Activated CD4-positive, CD25-positive, alpha-beta regulatory T cell treated with anti-CD3 and anti-CD28 coated beads, Interleukin-2, amount 50 U/mL, for 24 hours (primary cell): ENCODE measurements around the gene PITPNC1.
"Not testable (repeated sequence)": the region's sequence is repeated elsewhere in the genome, so short reads cannot be mapped to it uniquely, and the experiment has no call there.

Source experiments
- ATAC-seq, 2 donors: fragments of 150-1000 bp; cut with Tn5 transposase; one replicate each; pipeline ENCODE4 v1.10.0; 2021; ENCODE audit warnings: mild to moderate bottlenecking in 1 of 2, moderate library complexity in 1 of 2

PITPNC1 gene

GRCh38 chr17:67633751-67634211, 256.7 kb downstream of the PITPNC1 start:
- no peak for ATAC-seq

GRCh38 chr17:67635681-67636080, 258.6 kb downstream of the PITPNC1 start:
- ATAC-seq = no peak

- no peak for ATAC-seq
Observed at GRCh38 chr17:67636312-67636711, 259.2 kb downstream of the PITPNC1 start.

- no peak for ATAC-seq
Observed at GRCh38 chr17:67636834-67637520, 259.9 kb downstream of the PITPNC1 start.

GRCh38 chr17:67637901-67638641, 261.0 kb downstream of the PITPNC1 start:
- no peak for ATAC-seq

- ATAC-seq = no peak
Observed at GRCh38 chr17:67638871-67639270, 261.8 kb downstream of the PITPNC1 start.

- no peak for ATAC-seq
Observed at GRCh38 chr17:67639555-67639954, 262.5 kb downstream of the PITPNC1 start.

GRCh38 chr17:67639979-67640378, 262.9 kb downstream of the PITPNC1 start:
- no peak for ATAC-seq

- ATAC-seq = no peak
Observed at GRCh38 chr17:67642488-67642887, 265.4 kb downstream of the PITPNC1 start.

- no peak for ATAC-seq
Observed at GRCh38 chr17:67644061-67644460, 267.0 kb downstream of the PITPNC1 start.

- ATAC-seq = not testable (repeated sequence)
Observed at GRCh38 chr17:67645195-67645594, 268.1 kb downstream of the PITPNC1 start.

GRCh38 chr17:67646472-67646871, 269.4 kb downstream of the PITPNC1 start:
- no peak for ATAC-seq

- no peak for ATAC-seq
Observed at GRCh38 chr17:67647482-67647881, 270.4 kb downstream of the PITPNC1 start.

GRCh38 chr17:67648032-67648905, 271.2 kb downstream of the PITPNC1 start:
- ATAC-seq = no peak

- not testable (repeated sequence) for ATAC-seq
Observed at GRCh38 chr17:67648906-67649295, 271.8 kb downstream of the PITPNC1 start.

GRCh38 chr17:67649891-67650290, 272.8 kb downstream of the PITPNC1 start:
- no peak for ATAC-seq

- ATAC-seq = not testable (repeated sequence)
Observed at GRCh38 chr17:67651218-67651579, 274.1 kb downstream of the PITPNC1 start.

- ATAC-seq = no peak
Observed at GRCh38 chr17:67652433-67652832, 275.4 kb downstream of the PITPNC1 start.

- ATAC-seq = no peak
Observed at GRCh38 chr17:67655478-67656148, 278.5 kb downstream of the PITPNC1 start.

GRCh38 chr17:67656494-67657203, 279.6 kb downstream of the PITPNC1 start:
- no peak for ATAC-seq

- ATAC-seq = no peak
Observed at GRCh38 chr17:67657596-67657995, 280.5 kb downstream of the PITPNC1 start.

GRCh38 chr17:67658265-67658664, 281.2 kb downstream of the PITPNC1 start:
- ATAC-seq = no peak
